BLaER1 treated with 17β-estradiol and CSF1 and Interleukin-3, amounts not matched to agents 10 nM and 100 nM (cell line): ENCODE data around the gene ARHGAP29.

Experiments used
- H3K27ac ChIP-seq, 11 experiments: shearing (Covaris generic); formaldehyde crosslinking; 2 replicates each; pipeline ENCODE4 v1.8.1; 2022
- H3K27me3 ChIP-seq, 11 experiments: shearing (Covaris generic); formaldehyde crosslinking; 2 replicates each; pipeline ENCODE4 v1.8.1; 2022
- H3K36me3 ChIP-seq, 11 experiments: shearing (Covaris generic); formaldehyde crosslinking; 2 replicates each; pipeline ENCODE4 v1.8.1; 2022
- H3K4me1 ChIP-seq, 10 experiments: shearing (Covaris generic); formaldehyde crosslinking; 2 replicates each; pipeline ENCODE4 v1.8.1; 2022
- H3K4me2 ChIP-seq, 11 experiments: shearing (Covaris generic); formaldehyde crosslinking; 2 replicates each; pipeline ENCODE4 v1.8.1; 2022
- H3K4me3 ChIP-seq, 10 experiments: shearing (Covaris generic); formaldehyde crosslinking; 2 replicates each; pipeline ENCODE4 v1.8.1; 2022
- H3K9ac ChIP-seq, 11 experiments: shearing (Covaris generic); formaldehyde crosslinking; 2 replicates each; pipeline ENCODE4 v1.8.1; 2022
- H3K9me3 ChIP-seq, 11 experiments: shearing (Covaris generic); formaldehyde crosslinking; replicated peaks in 1 of 11; 2 replicates each; pipeline ENCODE4 v1.8.1; 2022
- H4K20me1 ChIP-seq, 11 experiments: shearing (Covaris generic); formaldehyde crosslinking; 2 replicates each; pipeline ENCODE4 v1.8.1; 2022
- Cebpa-rat ChIP-seq, 11 experiments: shearing (Covaris generic); IDR thresholded peaks; 2 replicates each; pipeline ENCODE4 v1.8.1; 2022

ARHGAP29 gene

DNA sequence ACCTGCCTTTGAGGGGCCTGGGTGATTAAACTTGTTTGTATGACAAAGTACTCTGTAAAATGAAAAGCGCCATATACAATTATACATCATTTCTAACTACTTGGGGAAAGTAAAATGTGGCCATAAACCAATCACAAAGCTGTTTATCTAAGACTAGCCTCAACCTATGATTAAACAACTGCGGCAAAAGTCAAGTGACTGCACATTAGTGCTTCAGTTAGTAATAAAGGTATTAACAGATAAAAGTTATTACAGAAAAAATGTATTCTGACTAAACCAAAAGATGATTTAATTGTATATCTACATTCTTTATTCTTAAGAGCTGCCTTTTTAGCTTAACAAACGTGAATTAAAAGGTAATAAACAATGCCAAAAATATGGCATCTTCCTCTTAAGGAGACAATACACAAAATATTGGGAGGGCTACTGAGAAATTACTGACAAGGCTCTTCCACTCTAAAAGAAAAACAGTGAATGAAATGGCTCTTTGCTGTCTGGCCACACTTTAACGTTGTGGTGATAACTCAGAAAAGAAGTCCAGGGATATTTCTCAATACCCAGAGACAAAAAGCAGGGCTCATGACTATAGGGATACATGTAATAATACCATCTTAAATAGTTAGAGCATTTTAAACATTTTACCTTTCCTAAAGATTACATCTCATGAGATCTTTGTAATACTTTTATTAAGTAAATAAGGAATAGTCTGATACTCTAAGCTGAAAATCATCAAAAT lies 8.6 kb downstream of the ARHGAP29 start:
- Histone ChIP-seq H4K20me1 (peaks cover 0 to 4% (median 0%) of the 10 kb centered on the region in 11 experiments; a peak in 1 of 22 replicates), H3K4me2 (no peak overlapping the region), H3K27ac (no peak overlapping the region)

GRCh38 chr1:94227624-94228023 lies 9.8 kb downstream of the ARHGAP29 start:
- no peaks in the 10 kb centered on the region for H4K20me1 ChIP-seq

More for the DNA sequence above, 8.6 kb downstream of the ARHGAP29 start:
- Histone ChIP-seq H3K9ac (no peak overlapping the region), H3K4me1 (no peaks in the 10 kb centered on the region), H3K9me3 (no peaks in the 10 kb centered on the region), H3K27me3 (peaks cover 0 to 44% (median 10%) of the 10 kb centered on the region in 11 experiments; a peak in 19 of 22 replicates), H3K36me3 (no peaks in the 10 kb centered on the region), H3K4me3 (no peak overlapping the region)
- no peak for TF ChIP-seq Cebpa-rat (IDR thresholded peaks at IDR 0.05)

GRCh38 chr1:94225845-94226244 lies 11.5 kb downstream of the ARHGAP29 start:
- no peaks in the 10 kb centered on the region for H3K36me3 ChIP-seq
- no peaks in the 10 kb centered on the region for H3K9me3 ChIP-seq
- H3K4me3 ChIP-seq = no peak overlapping the region
- H4K20me1 ChIP-seq = no peaks in the 10 kb centered on the region
- no peaks in the 10 kb centered on the region for H3K4me1 ChIP-seq
- H3K27me3 ChIP-seq = peaks cover 0 to 19% (median 0%) of the 10 kb centered on the region in 11 experiments; a peak in 4 of 22 replicates
- no peak overlapping the region for H3K9ac ChIP-seq
- no peak overlapping the region for H3K27ac ChIP-seq
- TF ChIP-seq Cebpa-rat (IDR thresholded peaks at IDR 0.05) = no peak
- no peak overlapping the region for H3K4me2 ChIP-seq

More at GRCh38 chr1:94227624-94228023, 9.8 kb downstream of the ARHGAP29 start:
- no peak overlapping the region for H3K4me3 ChIP-seq
- H3K4me1 ChIP-seq = no peaks in the 10 kb centered on the region
- no peak overlapping the region for H3K27ac ChIP-seq
- no peaks in the 10 kb centered on the region for H3K9me3 ChIP-seq
- H3K27me3 ChIP-seq = peaks cover 0 to 33% (median 4%) of the 10 kb centered on the region in 11 experiments; a peak in 9 of 22 replicates
- H3K9ac ChIP-seq = no peak overlapping the region
- no peak for TF ChIP-seq Cebpa-rat (IDR thresholded peaks at IDR 0.05)
- H3K36me3 ChIP-seq = no peaks in the 10 kb centered on the region
- no peak overlapping the region for H3K4me2 ChIP-seq

DNA sequence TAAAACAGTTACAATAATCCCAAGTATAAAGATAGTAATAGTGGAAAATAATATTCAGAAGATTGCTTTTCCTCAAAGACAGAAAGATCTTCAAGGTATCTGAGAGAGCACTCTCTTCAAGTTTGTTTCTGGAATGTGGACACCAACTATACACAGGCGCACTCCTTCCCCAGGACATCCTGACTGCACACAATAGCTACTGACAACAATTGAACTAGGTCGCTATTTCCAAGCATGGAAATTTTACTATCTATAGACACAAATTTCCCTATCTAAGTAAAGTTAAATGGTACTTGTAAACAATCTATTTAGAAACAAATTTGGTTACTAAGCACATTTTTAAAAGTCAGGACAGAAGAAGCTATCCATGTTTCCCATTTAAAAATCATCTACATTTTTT lies 19.1 kb downstream of the ARHGAP29 start:
- H3K4me1 ChIP-seq = no peaks in the 10 kb centered on the region
- H3K9me3 ChIP-seq = no peaks in the 10 kb centered on the region
- H4K20me1 ChIP-seq = no peaks in the 10 kb centered on the region
- H3K27me3 ChIP-seq = no peaks in the 10 kb centered on the region; a peak in 1 of 22 replicates
- H3K4me3 ChIP-seq = no peak overlapping the region
- no peaks in the 10 kb centered on the region for H3K36me3 ChIP-seq
- no peak overlapping the region for H3K27ac ChIP-seq
- no peak for TF ChIP-seq Cebpa-rat (IDR thresholded peaks at IDR 0.05)
- no peak overlapping the region for H3K4me2 ChIP-seq
- H3K9ac ChIP-seq = no peak overlapping the region

DNA sequence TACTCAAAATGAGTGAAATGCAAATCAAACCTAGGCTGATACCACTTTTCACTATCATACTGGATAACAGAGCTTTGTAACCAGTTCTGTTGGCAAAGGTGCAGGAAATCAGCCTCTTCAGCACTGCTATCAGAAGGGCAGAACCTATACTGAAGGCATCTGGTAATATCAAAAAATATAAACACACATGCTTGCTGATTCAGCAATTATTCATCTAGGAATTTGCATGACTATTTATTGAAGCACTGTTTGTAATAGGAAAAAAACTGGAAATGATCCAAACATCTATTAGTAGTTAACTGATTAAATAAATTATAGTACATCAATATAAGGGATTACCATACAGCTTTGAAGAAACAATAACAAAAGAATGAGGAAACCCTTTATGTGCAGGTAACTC lies 21.4 kb downstream of the ARHGAP29 start:
- Histone ChIP-seq H3K9me3 (peaks cover 0 to 5% (median 1%) of the 10 kb centered on the region in 11 experiments; a peak in 10 of 22 replicates), H3K9ac (no peak overlapping the region), H3K27ac (no peak overlapping the region), H3K4me2 (no peak overlapping the region), H4K20me1 (no peaks in the 10 kb centered on the region), H3K4me3 (no peak overlapping the region), H3K4me1 (no peaks in the 10 kb centered on the region), H3K36me3 (no peaks in the 10 kb centered on the region; a peak in 1 of 22 replicates), H3K27me3 (no peaks in the 10 kb centered on the region; a peak in 1 of 22 replicates)
- TF ChIP-seq Cebpa-rat (IDR thresholded peaks at IDR 0.05) = no peak

DNA sequence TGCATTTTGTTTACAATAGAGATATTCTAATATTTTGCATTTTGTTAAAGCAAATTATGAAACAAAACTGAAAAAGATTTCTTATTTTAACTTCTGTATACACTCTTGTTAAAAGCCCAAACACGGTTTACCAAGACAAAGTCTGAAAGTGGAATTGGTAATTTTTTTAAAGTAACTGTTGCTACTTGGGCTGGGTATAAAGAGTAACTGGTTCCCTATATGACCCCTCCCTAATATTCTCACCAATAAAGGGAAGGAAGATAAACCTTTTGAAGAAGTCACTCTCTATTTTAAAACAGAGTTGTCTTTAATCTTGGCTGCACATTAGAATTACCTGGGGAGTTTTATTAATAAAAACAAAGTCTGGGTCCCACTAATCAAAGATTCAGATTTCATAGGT lies 27.4 kb downstream of the ARHGAP29 start:
- Histone ChIP-seq H3K9me3 (peaks cover 14 to 24% (median 19%) of the 10 kb centered on the region in 11 experiments; a peak in 21 of 22 replicates), H3K36me3 (peaks cover 0 to 14% (median 0%) of the 10 kb centered on the region in 11 experiments; a peak in 6 of 22 replicates), H3K4me3 (no peak overlapping the region), H3K4me1 (no peaks in the 10 kb centered on the region), H3K4me2 (no peak overlapping the region), H4K20me1 (no peaks in the 10 kb centered on the region), H3K27ac (no peak overlapping the region), H3K9ac (no peak overlapping the region), H3K27me3 (no peaks in the 10 kb centered on the region)
- no peak for TF ChIP-seq Cebpa-rat (IDR thresholded peaks at IDR 0.05)

GRCh38 chr1:94209425-94209824 lies 28.0 kb downstream of the ARHGAP29 start:
- Histone ChIP-seq H3K4me2 (no peak overlapping the region), H3K27me3 (no peaks in the 10 kb centered on the region), H3K9ac (no peak overlapping the region), H3K27ac (no peak overlapping the region), H3K36me3 (peaks cover 0 to 14% (median 0%) of the 10 kb centered on the region in 11 experiments; a peak in 6 of 22 replicates), H3K4me1 (no peaks in the 10 kb centered on the region), H4K20me1 (no peaks in the 10 kb centered on the region), H3K4me3 (no peak overlapping the region), H3K9me3 (peaks cover 14 to 24% (median 19%) of the 10 kb centered on the region in 11 experiments; a peak in 21 of 22 replicates)
- TF ChIP-seq Cebpa-rat (IDR thresholded peaks at IDR 0.05) = no peak

GRCh38 chr1:94207695-94208094 lies 29.7 kb downstream of the ARHGAP29 start:
- no peak overlapping the region for H3K27ac ChIP-seq
- no peaks in the 10 kb centered on the region for H4K20me1 ChIP-seq
- no peak overlapping the region for H3K9ac ChIP-seq
- no peak for TF ChIP-seq Cebpa-rat (IDR thresholded peaks at IDR 0.05)
- H3K4me2 ChIP-seq = no peak overlapping the region
- H3K4me3 ChIP-seq = no peak overlapping the region
- H3K27me3 ChIP-seq = no peaks in the 10 kb centered on the region
- H3K9me3 ChIP-seq = peaks cover 14 to 24% (median 19%) of the 10 kb centered on the region in 11 experiments; a peak in 21 of 22 replicates
- no peaks in the 10 kb centered on the region for H3K4me1 ChIP-seq
- H3K36me3 ChIP-seq = peaks cover 0 to 21% (median 0%) of the 10 kb centered on the region in 11 experiments; a peak in 6 of 22 replicates

- Histone ChIP-seq H3K27me3 (no peaks in the 10 kb centered on the region), H3K36me3 (peaks cover 0 to 29% (median 0%) of the 10 kb centered on the region in 11 experiments; a peak in 5 of 22 replicates), H3K4me2 (no peak overlapping the region), H3K4me1 (no peaks in the 10 kb centered on the region), H3K9ac (no peak overlapping the region), H3K27ac (no peak overlapping the region), H3K4me3 (no peak overlapping the region), H4K20me1 (no peaks in the 10 kb centered on the region), H3K9me3 (peaks cover 9 to 18% (median 15%) of the 10 kb centered on the region in 11 experiments; a peak in 21 of 22 replicates)
- no peak for TF ChIP-seq Cebpa-rat (IDR thresholded peaks at IDR 0.05)
Measured at GRCh38 chr1:94205639-94206038, 31.7 kb downstream of the ARHGAP29 start.
